ENCODE data around the gene NAA16.
"Not testable (repeated sequence)": the region's sequence is repeated elsewhere in the genome, so short reads cannot be mapped to it uniquely, and the experiment has no call there.

Gene NAA16

DNA sequence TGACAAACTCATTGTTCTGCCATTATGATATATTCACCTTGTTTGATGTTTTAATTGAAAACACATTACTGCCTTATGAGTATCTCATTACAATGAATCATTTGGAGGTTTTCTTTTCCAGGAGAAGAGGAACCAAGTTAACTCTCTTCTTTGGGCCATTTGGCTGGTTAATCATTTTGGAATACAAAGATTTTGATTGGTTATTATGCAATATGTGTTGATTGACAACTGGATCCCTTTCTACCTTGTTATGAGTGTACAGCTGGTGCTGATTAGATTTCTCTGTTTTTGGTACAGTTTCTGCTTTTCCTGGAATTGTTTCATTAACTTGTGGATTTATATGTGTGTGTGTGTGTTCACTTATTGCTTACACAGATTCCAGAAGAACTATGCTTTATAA lies 97.1 kb downstream of the NAA16 start:
- no peak for DNase-seq (ENCODE audit: low read depth in 2 of 2)

DNA sequence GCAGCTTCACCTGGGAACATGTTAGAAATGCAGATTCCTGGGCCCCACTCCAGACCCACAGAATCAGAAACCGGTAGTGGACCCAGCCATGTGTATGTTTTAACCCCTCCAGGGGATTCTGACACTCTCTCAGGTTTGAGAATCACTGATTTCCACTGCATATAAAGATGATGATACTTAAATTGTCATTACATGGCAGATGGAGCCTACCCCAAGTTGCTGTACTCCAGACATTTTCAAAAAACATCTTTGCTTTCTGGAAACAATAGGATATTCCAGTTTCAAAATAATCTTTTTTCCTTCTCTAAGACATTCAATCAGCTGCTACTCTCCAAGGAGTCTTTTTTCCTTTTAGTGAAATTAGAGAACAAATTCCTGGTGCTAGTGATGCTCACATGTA lies 97.7 kb downstream of the NAA16 start:
- no peak for DNase-seq (ENCODE audit: low read depth in 2 of 2)

DNA sequence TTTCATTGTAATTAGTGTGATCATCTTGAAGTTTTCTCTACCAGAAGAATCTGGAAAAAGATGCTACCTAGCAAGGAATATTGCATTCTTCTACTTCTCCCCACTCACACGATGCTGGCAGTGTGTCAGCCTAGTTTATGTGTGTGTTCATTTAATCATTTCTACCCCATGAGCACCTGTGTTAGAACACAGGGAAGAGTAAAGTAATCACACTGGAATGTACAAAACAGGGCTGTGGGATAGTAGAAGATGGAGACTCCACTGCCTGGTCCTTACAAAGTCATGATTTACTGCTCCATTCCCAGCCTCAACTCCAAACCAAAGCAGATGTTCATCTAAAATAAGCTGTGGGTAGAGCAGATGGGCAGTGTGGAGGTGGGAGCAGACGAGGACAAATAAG lies 98.5 kb downstream of the NAA16 start:
- DNase-seq (ENCODE audit: low read depth in 2 of 2): no peak

DNA sequence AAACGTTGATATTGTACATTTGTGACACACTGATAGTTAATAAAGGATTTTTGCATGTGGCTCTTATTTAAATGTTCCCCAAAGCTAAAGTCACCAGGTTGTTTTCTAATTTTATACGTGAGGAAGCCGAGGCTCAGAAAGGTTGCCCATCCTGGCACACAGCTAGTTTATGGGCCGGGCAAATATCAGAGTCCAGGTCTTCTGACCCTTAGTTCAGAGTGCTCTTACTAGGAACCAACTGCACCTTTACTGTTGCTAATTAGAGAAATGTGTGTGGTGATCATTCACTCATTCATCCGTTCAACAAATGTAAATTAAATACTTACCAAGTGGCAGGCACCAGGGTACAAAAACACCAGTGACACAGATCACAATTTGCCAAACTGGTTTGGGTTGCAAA lies 100.0 kb downstream of the NAA16 start:
- DNase-seq (ENCODE audit: low read depth in 2 of 2): no peak

DNA sequence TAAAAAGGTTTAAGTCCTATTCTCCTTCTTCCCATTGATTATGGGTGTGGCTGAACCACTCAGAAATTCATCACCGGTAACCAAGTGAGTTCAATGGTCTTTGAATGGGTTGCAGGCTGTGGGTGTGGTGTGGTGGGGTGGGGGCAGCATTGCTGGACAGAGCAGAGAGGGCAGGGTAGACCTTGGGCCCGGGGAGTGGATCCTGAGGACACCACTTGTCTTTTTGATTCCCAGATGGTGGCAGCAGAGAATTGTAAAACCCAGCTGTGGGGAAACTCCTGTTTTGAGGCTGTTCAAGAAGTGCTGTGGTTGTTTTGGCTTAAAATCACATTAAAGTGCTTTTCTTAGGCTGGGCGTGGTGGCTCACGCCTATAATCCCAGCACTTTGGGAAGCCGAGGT lies 100.5 kb downstream of the NAA16 start:
- DNase-seq (ENCODE audit: low read depth in 2 of 2): no peak

DNA sequence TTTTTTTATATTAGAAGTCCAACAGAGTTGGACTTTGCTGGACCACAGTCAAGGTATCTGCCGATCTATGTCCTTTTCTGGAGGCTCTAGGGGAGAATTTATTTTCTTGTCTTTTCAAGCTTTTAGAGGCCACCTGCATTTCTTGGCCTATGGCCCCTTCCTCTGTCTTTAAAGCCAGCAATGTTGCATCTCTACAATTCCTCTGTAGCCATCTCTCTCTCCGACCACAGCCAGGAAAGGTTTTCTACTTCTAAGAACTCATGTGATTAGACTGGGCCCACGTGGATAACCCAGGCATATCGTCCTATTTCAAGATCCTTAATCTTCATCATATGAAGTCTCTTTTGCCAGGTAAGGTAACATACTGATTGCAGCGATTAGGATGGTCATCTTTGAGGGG lies 102.8 kb downstream of the NAA16 start:
- DNase-seq (ENCODE audit: low read depth in 2 of 2): no peak

DNA sequence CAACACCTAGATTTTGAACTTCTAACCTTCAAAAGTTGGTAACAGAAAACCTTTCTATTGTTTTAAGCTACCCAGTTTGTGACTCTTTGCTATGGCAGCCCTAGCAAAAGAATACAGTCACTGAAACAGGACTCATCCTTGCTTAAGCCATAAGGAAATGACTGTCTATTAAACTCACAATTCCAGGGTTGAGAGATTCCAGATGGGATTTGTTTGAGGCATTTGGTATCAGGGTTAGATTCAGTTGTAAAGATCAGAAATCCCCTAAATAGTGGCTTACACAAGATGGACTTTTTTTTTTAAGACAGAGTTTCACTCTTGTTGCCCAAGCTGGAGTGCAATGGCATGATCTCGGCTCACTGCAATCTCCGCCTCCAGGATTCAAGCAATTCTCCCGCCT lies 105.2 kb downstream of the NAA16 start:
- no peak for DNase-seq (ENCODE audit: low read depth in 2 of 2)

DNA sequence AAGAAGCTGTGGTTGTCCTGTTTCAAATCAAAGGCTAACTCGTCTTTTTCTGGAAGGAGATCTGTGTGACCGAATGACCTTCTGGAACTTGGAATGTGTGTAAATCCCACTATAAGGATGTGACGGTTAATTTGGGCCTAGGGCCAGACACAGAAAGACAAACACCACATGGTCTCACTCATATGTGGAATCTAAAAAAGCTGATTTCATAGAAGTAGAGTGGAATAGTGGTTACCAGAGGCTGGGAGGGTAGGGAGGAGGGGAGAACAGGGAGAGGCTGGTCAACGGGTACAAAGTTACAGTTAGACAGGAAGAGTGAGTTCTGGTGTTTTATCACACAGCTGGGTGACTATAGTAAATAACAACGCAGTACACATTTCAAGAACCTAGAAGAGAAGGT lies 107.0 kb downstream of the NAA16 start:
- DNase-seq (ENCODE audit: low read depth in 2 of 2): no peak

DNA sequence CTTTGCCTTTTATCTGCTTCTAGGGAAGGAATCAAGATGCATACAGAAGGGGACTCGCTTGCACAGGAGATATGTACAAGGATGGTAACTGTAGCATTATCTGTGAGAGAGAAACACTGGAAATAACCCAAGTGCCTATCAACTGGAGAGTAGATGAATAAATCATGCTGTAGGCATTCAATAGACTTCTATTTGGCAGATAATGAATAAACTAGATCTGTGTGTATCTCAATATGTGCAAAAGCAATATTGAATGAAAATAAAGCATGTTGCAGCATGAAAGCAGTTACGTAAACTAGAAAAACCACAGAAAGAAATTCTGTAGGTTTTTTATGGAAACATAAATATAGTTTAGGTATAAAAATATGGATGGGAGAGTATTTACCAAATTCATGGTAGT lies 107.7 kb downstream of the NAA16 start:
- DNase-seq (ENCODE audit: low read depth in 2 of 2): no peak

DNA sequence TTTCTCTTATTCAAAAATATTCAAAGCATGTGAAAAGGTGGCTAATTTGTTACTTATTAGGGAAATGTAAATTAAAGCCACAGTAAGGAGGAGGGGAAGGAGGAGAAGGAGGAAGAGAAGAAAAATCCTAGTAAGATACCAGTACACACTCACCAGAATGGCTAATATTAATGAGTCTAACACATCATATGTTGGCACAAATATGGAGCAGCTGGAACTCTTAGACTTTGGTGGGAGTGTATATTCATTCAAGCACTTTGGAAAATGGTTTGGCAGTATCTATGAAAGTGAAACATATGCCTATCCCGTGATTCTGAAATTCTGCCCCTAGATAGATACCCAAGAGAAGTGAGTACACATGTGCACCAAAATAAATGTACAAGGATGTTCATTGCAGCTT lies 108.1 kb downstream of the NAA16 start:
- DNase-seq (ENCODE audit: low read depth in 2 of 2): no peak

DNA sequence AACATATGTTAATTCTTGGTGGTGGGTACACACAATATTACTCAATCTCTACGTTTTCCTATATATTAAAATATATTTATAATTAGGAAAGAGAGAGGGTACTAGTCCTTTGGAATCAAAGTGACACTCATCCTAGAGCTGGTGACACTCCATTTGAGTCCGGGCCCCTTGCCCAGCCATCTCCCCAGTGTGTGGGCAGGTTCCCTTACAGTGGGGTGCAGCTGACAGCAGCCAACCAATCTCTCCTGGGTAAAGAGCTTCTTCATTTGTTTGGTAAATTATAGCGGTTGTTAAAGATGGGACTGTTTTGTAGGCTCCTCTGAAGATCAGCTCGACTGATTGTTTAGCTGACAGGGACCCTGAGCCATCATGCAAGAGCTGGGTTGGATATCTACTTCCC lies 109.1 kb downstream of the NAA16 start:
- no peak for DNase-seq (ENCODE audit: low read depth in 2 of 2)

DNA sequence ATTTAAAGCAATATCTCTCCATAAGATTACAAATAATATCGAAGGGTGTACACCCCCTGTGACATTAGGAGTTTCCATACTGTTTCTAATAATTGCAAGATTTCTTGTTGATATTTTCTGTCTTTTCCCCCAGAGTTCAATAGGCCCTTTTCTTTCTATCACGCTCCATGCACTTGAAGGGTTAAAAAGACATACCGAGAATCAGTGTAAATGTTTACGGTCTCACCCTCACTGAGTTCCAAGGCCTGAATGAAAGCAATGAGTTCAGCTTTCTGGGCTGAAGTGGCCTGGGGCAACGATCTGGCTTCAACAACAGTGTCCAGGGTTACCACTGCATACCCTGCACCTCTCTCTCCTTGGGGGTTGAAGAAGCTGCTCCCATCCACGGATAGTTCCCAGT lies 110.3 kb downstream of the NAA16 start:
- DNase-seq (ENCODE audit: low read depth in 2 of 2): not testable (repeated sequence)

DNA sequence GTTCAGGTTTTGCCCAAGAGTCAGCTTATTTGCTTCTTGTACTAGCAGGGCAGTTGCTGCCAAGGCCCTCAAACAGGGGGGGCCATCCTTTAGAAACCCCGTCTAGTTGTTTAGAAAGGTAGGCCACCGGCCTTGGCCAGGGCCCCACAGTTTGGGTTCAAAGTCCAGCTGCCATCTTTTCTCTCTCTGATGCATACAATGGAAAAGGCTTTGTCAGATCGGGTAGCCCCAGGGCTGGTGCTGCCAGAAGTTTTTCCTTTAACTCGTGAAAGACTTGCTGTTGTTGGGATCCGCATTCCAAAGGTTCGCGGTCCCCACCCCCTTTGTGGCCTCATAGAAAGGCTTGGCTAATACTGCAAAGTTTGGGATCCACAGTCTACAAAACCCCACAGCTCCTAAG lies 110.9 kb downstream of the NAA16 start:
- DNase-seq (ENCODE audit: low read depth in 2 of 2): not testable (repeated sequence)

DNA sequence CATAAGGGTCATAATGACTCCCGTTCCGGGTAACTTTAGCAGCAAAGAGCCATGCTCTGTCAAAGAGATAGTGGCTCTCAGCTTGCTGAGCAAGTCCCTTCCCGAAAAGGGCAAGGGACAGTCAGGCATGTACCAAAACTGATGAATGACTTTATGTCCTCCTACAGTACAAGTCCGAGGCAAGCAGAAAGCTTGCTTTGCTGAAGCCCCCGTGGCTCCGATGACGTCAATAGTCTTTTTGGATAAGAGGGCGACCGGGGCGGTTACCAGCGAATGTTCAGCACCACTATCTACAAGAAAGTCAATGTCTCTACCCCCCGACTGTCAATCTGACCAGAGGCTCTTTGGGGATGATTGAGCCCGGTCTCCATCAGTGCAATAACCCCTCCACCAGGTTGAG lies 112.2 kb downstream of the NAA16 start:
- not testable (repeated sequence) for DNase-seq (ENCODE audit: low read depth in 2 of 2)

DNA sequence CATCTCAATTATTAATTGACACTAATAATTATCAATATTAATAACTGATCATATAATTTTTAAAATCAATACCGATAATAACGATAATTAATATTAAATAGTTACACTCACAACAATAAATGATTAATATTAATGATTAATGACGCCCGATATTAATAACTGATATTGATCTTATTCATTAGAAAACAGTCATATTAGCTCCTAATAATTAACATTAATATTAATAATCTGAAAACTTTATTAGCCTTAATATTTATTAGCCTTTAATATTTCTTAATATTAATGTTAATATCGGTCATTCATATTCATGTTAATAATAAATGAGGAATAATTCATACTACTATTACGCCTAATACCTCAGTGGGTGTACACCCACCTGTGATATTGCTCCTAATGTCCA lies 113.6 kb downstream of the NAA16 start:
- not testable (repeated sequence) for DNase-seq (ENCODE audit: low read depth in 2 of 2)

DNA sequence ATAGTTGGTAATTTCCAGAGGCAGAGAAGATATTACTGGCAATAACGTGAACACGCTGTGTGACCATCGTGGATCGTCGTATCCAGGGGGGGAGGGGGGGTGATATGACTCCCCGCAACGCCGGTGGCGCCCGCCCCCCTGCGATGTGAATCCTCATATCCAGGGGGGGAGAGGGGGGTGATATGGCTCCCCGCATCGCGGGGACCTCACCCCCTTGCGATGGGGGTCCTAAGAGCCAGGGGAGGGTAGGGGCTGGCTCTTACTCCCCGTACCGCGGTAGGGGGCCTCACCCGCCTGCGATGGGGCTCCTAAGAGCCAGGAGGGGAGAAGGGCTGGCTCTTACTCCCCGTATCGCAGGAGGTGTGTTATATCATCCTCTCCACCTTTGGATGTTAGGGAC lies 115.0 kb downstream of the NAA16 start:
- no peak for DNase-seq (ENCODE audit: low read depth in 2 of 2)
